ENCODE data around the gene TMEM72.

Gene TMEM72

DNA sequence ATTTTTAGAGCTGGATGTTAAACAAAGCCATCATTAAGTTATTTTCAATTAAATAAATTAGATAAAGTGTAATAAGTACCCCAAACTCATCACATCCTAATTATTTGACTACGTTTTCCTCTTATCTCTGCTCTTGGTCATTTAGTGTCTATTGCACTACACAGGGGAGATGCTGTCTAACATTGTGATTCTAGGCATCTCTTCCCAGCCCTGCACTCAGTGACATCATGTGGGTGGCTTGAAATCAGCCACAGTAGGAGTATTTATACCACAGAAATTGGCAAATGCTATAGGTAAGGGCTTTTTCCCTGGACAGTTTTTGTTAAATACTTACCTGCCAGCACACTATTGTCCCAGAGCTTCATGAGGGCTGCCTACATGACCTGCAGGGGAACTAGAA lies 21.3 kb upstream of the TMEM72 start:
- DNase-seq (ENCODE audit: low spot score), result no peak

DNA sequence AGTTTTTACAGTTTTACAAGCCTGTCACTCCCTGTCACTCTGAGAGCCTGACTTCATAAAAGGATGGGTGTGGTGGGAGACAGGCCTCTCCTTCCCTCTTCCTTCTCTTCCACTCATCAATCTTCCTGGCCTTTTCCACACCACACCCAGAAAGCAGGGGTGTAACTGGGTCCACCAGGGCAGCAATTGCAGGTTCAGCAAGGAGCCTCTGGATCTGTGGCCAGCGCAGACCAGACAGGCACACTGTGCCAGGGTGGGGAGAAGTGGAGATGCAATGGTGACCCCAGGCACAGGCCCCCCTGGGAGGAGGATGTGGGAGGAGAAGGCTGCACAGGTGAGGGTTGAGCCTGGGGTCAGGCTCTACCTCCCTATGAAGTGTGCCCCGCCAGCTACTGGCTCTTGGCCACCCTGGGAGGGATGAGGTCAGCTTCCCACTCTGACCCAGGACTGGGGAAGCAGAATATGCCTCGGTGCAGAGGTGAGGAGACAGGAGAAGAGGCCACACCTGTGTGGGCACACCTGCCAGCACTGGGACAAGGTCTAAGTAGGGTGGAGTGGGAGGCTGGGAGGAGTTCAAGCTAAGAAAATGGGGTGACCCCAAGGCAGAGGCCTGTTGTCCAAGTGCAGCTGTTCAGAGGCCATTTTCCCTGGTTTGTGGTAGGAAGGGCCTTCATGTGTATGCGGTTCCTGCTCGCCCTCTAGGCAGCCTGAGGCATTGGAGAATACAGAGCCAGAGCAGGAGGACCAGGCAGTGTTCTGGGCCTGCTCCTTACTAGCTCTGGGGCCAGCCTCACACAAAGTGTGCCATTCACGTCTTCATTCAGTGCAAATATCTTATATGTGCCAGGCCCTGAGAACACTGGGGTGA lies 20.2 kb upstream of the TMEM72 start:
- no peak for DNase-seq (ENCODE audit: low spot score)

DNA sequence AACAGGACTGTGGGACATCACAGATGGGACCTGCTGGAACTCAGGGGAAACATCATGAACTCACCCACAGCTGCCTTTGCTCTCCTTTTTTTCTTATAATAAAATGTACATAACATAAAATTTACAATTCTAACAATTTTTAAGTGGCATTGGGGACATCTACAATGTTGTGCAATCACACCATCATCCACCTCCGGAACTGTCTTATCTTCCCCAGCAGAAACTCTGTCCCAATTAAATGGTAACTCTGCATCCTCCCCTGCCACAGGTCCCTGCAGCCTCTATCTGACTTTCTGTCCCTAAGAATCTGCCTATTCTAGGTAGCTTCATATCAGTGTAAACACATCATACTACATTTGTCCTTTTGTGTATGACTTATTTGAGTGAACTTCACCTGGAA lies 19.4 kb upstream of the TMEM72 start:
- no peak for DNase-seq (ENCODE audit: low spot score)

DNA sequence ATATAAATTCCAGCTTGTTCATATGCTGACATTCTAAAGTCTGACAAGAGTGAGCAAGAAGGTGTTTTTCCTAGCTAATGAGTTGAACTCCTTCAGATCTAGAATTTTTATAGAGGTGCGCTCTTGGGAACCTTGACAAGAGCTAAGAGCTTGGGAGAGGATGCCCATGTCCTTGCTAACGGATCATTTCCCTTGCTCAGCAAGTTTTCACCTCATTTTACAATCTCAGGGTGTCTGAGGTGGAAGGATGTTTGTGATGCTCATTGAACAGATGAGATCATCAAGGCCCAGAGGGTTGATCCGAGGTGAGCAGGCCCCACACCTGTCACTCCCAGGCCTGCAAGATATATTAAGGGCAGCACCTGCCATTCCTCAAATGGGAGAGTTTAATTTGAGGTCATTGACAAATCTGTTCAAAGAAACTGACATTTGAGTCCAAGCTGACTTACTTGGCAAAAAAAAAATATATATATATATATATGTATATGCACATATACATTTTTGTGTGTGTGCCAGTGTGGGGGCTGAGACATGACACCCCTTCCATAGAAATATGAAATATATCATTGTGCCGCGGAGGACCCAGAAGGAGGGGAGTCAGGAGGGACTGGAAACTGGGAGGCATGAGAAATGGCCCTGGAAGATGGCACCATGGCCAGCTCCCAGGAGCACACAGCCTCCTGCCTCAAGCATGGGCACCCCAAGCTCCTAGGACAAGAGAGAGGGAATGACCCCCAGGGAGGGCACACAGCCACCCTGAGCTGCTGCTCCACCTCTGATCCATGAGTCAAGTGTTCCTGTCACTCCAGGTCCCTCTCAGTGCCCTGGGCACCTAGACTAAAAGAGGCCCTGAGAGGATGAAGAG lies 17.3 kb upstream of the TMEM72 start:
- DNase-seq (ENCODE audit: low spot score), result no peak

DNA sequence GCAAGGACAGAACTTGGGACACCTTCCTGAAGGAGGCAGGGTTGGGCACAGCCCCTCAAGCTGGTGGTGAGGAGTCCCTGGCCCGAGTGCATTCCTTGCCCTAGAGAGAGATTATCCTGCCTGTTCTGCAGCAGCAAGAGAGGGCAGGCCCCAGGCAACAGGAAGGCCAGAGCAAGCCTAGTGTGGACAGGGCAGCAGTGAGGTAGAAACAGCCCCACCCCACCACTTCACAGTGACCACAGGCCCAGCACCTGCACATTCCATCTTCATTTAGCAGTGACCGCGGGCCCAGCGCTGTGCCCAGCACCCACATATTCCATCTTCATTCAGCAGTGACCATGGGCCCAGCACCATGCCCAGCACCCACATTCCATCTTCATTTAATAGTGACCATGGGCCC lies 16.4 kb upstream of the TMEM72 start:
- no peak for DNase-seq (ENCODE audit: low spot score)

DNA sequence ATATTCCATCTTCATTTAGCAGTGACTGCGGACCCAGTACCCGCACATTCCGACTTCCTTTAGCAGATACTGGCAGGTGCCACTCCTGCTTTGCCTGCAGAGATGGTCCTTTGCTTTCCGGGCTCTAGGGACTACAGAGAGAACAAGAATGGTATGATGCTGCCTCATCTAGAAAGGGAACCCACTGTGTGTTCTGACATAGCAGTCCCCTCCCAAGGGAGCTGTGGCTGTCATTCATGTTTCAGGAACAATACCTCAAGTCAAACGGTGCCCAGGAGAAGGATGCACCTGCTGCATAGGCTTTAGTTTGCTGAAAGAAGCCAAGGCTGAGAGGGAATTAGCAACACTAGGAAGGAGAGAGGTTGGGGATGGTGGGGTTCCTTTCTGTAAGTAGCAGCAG lies 15.9 kb upstream of the TMEM72 start:
- no peak for DNase-seq (ENCODE audit: low spot score)

DNA sequence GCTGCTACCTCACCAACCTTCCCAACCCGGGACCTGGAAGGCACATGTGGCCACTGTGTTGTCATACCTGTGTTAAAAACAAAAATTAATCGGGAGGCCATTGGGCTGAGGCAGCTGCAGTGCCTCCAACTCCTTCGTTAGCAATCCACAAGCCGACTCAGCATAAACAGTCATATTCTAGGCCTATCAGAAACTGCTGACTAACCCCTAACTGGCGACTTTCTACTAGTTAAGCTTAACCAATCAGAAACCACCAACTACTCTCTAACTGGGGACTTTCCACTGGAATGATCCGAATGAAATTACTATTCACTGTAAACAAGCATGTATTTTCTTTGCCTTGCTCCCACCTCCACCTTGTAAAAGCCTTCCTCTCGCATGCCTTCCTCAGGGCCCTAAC lies 14.1 kb upstream of the TMEM72 start:
- DNase-seq (ENCODE audit: low spot score), result no peak

DNA sequence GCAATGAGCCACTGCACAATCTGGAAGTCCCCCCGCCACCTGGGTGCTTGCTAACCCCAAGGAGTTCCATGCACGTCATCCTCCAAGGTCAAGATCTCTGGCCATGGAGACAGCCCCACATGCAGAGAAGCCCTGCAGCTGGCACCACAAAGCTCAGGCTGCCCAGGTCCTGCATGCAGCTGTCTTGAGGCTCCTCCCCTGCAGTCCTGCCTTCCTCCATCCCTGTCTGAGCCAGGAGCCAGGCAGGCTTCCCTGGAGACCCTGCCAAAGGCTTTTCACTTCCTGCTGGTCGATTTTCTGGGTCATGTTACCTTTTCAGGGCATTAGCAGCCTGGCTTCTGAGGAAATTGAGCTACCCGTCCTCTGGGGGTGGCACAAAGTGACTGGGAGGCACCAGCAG lies 12.5 kb upstream of the TMEM72 start:
- DNase-seq (ENCODE audit: low spot score), result no peak

DNA sequence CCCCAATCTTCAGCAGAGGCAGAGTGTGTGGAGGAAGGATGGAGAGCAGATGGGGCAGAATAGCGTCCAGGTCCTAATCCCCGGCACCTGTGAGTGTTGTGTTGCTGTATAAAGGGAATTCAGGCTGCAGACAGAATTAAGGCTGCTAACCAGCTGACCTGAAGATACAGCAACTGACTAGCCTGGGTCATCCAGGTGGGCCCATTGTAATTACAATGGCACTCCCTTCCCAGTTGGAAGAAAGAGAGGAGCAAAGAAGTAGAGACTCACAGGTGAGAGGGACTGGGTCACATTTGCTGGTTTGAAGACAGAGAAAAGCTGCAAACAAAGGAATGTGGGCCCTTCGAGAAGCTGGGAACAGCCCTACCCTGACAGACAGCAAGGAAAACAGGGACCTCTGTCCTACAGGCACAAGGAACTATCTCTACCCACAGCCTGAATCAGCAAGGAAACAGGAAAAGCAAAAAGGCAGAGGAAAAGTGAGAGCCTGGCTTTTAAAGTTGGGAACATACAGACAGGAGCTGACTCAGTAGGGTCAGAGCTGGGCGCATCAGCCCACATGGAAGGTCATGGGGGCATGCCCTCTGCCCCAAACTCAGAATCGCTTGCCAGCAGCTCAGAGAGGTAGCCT lies 11.6 kb upstream of the TMEM72 start:
- DNase-seq (ENCODE audit: low spot score), result no peak

DNA sequence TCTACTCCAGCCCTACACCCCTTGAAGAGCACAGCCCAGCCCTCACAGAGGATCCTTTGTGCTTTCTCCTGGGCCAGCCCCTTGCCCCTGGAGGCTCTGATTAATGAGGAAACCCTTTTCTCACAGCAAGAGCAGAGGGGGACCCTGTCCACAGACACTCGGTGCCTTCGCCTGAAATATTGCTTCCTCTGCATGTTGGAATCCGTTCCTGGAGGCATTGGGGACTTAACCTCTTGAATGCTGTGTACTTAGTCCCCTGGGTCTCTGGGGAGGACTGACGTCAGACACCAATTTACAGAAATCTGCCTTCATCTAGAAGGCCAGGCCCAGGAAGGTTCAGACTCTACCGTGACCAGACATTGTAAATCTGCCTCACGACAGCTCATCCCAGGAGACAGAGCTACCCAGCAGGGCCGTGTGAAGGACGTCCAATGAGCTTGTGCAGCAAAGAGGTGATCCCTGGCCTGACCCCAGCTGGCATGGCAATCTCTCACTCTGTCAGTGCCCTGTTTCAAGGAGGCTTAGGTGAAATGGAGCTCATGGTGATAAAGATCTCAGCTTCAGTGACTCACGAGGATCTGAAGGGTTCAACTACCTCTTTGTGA lies 8.1 kb upstream of the TMEM72 start:
- DNase-seq (ENCODE audit: low spot score), result peak; percentile 74

DNA sequence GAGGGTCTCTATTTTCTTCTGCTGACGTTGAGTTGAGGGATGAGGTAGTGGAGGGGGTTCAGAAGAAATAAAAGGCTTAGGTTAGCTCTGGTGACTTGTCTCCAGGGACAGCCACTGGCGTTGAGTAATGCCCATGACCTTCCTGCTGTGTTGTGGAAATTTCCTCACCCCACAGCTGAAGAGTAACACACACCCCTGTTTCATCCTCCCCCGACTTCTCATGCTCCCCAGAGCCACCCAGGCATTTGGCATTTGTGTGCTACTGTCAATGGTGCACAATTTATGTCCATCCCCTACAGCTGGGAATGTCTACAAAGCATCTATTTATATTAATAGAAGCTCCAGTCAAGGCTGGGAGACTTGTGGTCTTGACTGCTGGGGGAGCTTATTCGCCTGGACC lies 4.7 kb upstream of the TMEM72 start:
- no peak for DNase-seq (ENCODE audit: low spot score)

DNA sequence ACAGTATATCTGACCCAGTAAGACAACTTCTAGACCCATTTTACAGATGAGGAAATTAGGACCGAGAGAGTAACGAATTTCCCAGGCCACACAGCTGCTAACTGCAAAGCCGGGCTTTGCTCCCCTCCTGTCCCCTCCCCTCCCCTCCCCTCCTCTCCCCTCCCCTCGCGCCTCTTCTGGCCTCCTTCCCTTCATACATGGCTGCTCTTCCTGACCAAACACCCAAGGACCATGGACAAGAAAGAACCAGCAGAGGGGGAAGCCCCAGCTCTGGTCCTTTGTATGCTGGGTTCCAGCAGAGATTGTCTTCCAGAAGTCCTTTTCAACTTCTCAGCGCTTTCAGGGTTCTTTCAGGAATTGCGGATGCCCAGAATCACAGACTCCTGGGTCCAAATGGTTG lies 3.6 kb upstream of the TMEM72 start:
- no peak for DNase-seq (ENCODE audit: low spot score)

DNA sequence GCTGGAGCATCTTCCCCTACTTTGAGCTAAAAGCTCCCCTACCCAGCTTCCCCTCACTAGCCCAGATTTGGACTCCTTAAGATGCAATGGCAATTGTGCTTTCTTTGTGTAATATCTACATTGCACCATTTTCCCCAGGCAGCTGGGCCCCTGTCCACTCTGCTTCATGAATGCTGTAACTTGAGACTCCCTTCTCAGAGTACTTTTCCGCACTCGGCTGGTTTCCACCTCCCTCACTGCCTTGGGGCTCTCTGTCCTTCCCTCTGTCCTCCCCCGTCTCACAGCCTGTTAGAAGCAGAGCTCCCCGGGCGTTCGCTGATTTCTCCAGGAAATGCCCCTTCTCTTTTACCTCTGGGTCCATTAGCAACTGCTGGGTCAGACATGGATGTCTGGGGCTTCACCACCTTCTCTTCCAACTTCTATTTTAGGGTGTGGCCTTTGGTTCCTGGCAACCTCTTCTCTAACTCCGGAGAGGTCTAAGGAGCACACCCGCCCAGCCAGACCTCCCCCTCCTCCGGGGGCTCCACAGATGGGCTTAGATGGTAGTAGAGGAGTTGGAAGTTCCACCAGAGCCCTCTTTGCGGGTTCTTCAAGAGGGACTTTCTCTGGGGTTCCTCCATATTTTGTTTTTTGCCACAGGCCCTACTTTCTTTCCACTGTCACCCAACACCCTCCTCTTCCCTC lies 2.9 kb upstream of the TMEM72 start:
- no peak for DNase-seq (ENCODE audit: low spot score)

DNA sequence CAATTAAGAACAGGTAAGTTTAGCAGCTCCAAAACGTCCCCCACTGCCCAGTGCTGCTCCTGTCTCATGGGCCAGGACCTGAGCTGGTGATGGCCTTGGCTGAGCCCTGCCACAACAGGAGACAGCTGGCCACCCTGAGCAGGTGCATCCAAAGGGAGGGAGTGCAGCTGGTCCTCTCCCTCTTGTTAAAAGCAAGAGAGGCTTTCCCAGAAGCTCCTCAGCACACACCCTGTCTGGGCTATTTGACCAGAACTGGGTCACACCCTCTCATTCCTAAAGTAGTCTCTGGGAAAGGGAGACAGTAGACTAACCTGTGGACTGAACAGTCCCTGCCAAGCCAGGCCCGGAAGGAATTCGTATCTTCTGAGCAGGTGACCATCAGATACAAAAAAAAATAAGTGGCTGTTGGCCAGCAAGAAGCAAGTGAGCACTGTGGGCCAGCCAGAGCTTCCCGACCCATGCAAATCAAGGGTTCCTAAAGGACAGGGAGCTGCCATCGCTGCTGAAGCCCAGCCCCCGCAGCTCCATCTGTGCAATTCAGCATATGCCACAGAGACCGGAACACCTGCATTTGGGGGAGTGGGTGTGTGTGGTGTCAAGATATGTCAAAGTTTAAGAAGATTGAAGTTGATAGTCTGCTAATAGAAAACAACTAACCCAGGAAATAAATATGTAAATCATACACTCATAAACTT lies 2.1 kb upstream of the TMEM72 start:
- no peak for DNase-seq (ENCODE audit: low spot score)

DNA sequence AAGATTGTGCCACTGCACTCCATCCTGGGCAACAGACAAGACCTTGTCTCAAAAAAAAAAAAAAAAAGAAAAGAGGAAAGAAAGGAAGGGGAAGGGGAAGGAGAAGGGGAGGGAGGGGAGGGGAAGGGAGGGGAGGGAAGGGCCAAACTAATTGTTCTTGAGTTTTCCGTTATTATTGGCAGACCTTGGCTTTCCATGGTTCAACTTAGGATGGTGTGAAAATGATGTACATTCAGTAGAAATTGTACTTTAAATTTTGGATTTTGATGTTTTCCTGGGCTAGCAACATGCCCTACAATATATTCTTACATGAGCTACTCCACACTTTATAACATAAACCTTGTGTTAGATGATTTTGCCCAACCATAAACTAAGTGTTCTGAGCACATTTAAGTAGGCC lies 1.2 kb upstream of the TMEM72 start:
- no peak for DNase-seq (ENCODE audit: low spot score)

DNA sequence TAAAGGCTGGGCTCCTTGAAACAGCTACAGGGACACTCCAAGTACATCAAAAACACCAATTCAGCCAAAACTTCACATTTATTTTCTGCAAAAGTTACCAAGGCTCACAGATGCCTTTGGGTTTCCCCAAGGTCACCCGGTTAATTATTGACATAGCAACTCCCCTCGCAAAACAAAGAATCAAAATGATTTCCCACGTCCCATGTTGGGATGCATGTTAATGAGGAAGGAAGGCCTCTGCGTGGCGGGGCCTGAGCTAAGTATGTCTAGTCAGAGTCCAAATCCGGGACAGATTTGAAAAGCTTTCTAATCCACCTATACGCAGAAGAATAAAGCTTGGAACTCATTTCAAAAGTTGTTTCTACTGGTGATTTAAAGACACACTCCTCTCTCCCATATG lies 535 bp upstream of the TMEM72 start:
- DNase-seq (ENCODE audit: low spot score), result no peak

DNA sequence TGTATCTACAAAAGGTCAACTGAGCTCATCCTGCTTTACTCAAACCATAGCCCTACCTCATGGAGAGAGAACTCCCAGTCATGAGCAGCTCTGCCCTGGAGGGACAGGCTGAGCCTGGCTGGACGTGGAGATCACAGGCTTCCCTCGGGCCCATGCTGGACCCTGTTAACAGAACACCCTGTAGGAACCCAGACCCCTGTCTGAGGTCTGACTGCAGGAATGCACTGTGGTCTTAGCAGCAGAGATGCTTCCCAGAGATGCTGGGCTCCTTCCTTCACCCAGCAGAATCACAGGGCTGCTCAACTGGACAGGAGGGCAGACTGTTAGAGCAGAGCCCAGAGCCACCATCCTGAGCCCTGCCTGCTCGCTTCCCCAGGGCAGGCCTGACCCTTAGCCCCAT lies 814 bp downstream of the TMEM72 start:
- no peak for DNase-seq (ENCODE audit: low spot score)

DNA sequence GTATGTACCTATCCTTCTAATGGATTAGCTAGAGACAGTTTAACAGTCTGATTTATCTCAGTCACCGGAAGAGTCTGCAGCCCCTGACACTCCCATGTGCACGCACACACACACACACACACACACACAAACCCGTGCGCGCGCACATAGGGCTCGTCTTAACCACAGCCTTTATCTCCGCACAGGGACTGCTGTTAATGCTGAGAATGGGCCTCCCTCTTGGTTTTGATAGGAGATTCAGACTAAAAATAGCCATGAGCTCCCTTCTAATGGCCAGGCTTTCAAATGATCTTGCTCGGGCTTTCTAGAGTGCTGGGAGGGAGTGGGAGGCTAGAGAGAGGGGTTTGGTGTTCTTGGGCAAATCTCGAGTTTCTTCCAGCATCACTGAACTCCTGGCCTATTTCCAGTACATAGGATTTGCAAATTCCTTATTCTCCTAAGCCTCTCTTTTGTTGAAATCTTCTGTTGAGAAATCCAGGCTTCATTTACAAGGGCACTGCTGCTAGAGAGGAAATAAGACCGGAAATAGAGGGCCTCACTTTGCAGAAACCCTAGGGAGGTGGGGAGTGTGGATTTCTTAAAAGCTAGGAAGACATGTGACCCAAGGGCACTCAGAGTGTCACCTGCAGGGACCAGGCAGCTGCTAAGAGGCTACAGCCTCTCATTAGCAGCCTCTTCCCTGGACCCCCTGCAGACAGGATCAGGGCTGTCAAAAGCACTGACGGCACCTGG lies 2.4 kb downstream of the TMEM72 start:
- DNase-seq (ENCODE audit: low spot score), result no peak

DNA sequence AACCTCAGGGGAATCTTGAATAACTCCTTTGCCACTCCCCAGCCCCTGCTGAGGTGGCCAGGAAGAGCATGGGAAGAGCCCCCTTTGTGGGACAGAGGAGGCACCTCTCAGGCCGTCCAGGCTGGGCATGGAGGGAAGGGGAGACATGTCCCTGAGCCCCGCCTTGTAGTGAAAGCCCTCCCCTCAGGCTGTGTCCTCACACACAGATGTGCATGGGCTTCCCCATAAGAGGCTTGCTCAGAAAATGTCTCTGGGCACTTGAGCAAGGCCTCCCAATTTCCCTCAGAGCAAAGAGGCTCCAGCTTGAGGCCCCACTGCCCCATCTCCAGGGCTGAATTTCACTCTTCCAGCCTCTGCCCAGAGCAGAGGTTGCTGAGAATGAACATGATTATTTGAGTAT lies 3.8 kb downstream of the TMEM72 start:
- no peak for DNase-seq (ENCODE audit: low spot score)

DNA sequence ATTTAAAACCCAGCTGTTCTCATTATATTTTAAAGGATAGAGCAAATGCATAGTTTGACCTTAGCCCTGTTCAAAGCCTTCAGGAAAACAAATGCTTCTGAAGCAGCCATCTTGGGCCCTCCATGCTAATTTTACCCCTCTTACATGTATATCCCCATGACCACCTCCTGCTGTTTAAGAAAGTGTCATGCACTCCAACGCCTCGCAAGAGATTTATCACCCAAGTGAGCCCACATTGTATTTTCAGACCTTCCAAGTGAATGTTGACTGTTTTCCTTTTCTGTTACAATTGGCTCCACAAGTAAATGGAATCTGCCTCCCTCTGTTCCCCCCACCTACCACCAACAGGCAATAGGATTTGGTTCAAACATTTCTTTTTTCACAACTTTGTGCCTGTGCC lies 5.3 kb downstream of the TMEM72 start:
- DNase-seq (ENCODE audit: low spot score), result no peak

All from SK-N-DZ (cell line).